ENCODE measurements around the gene PBRM1. TPM values are rescaled to one million over a fixed set of nuclear protein-coding genes. Genes with fewer than 3 reads are reported as not detected.

PBRM1 gene
- total RNA-seq, 2 donors from 2014 or later = 53.0 to 57.0 TPM

- no peak for DNase-seq
- intact Hi-C loops (cut with DNase I, micrococcal nuclease) = no loop called here
- no peak for ATAC-seq
Measured at GRCh38 chr3:52520716-52521487, 164.8 kb downstream of the PBRM1 start.

GRCh38 chr3:52520141-52520667, 165.5 kb downstream of the PBRM1 start:
- intact Hi-C loops (cut with DNase I, micrococcal nuclease) = no loop called here
- ATAC-seq = no peak

GRCh38 chr3:52519445-52520140, 166.1 kb downstream of the PBRM1 start:
- DNase-seq (no peak), ATAC-seq (no peak)
- intact Hi-C loops (cut with DNase I, micrococcal nuclease) = no loop called here

More at GRCh38 chr3:52520141-52520667, 165.5 kb downstream of the PBRM1 start:
- DNase-seq = no peak

GRCh38 chr3:52518723-52519444, 166.8 kb downstream of the PBRM1 start:
- intact Hi-C loops (cut with DNase I, micrococcal nuclease) = no loop called here
- DNase-seq (peak in 1 of 2 donors; percentile 26), ATAC-seq (peak; percentile 75)

GRCh38 chr3:52517796-52518722, 167.7 kb downstream of the PBRM1 start:
- no peak for DNase-seq
- ATAC-seq = no peak
- intact Hi-C loops (cut with DNase I, micrococcal nuclease) = no loop called here

GRCh38 chr3:52516509-52517195, 169.1 kb downstream of the PBRM1 start:
- intact Hi-C loops (cut with DNase I, micrococcal nuclease) = no loop called here
- ATAC-seq (no peak), DNase-seq (no peak)

- intact Hi-C loops (cut with DNase I, micrococcal nuclease) = no loop called here
- no peak for ATAC-seq
Measured at GRCh38 chr3:52515192-52515591, 170.5 kb downstream of the PBRM1 start.

GRCh38 chr3:52514576-52514975, 171.1 kb downstream of the PBRM1 start:
- intact Hi-C loops (cut with DNase I, micrococcal nuclease) = no loop called here
- ATAC-seq (no peak), DNase-seq (no peak)

More at GRCh38 chr3:52515192-52515591, 170.5 kb downstream of the PBRM1 start:
- DNase-seq = no peak

- no peak for DNase-seq
- intact Hi-C loops (cut with DNase I, micrococcal nuclease) = no loop called here
- ATAC-seq = no peak
Measured at GRCh38 chr3:52513281-52513680, 172.4 kb downstream of the PBRM1 start.

- no peak for ATAC-seq
- intact Hi-C loops (cut with DNase I, micrococcal nuclease) = no loop called here
- DNase-seq = no peak
Measured at GRCh38 chr3:52512727-52513126, 173.0 kb downstream of the PBRM1 start.

GRCh38 chr3:52512105-52512504, 173.6 kb downstream of the PBRM1 start:
- intact Hi-C loops (cut with DNase I, micrococcal nuclease) = no loop called here
- ATAC-seq (no peak), DNase-seq (no peak)

GRCh38 chr3:52511509-52511908, 174.2 kb downstream of the PBRM1 start:
- ATAC-seq (no peak), DNase-seq (no peak)
- intact Hi-C loops (cut with DNase I, micrococcal nuclease) = no loop called here

GRCh38 chr3:52509753-52510328, 175.9 kb downstream of the PBRM1 start:
- no peak for DNase-seq
- intact Hi-C loops (cut with DNase I, micrococcal nuclease) = no loop called here
- peak; percentile 25 for ATAC-seq

GRCh38 chr3:52507359-52507758, 178.4 kb downstream of the PBRM1 start:
- no peak for DNase-seq
- intact Hi-C loops (cut with DNase I, micrococcal nuclease) = no loop called here
- ATAC-seq = no peak

- intact Hi-C loops (cut with DNase I, micrococcal nuclease) = no loop called here
- no peak for ATAC-seq
- DNase-seq = no peak
Measured at GRCh38 chr3:52506266-52506966, 179.3 kb downstream of the PBRM1 start.

GRCh38 chr3:52504977-52505376, 180.7 kb downstream of the PBRM1 start:
- intact Hi-C loops (cut with DNase I, micrococcal nuclease) = no loop called here
- DNase-seq (no peak), ATAC-seq (no peak)

All from left colon (tissue), 2 donors.